ENCODE results near the gene WWC2.

WWC2 gene

GRCh38 chr4:183180096-183180495 lies 81.0 kb downstream of the WWC2 start:
- Histone ChIP-seq H3K36me3 (ENCODE audit: control insufficient read depth, insufficient read depth, low read length) (no peaks in the 10 kb centered on the region), H3K9me3 (ENCODE audit: control insufficient read depth, insufficient read depth, low read length) (no peaks in the 10 kb centered on the region), H3K4me1 (ENCODE audit: control insufficient read depth, insufficient read depth, low read length) (peaks cover 36% of the 10 kb centered on the region), H3K27me3 (ENCODE audit: control insufficient read depth, insufficient read depth, low read length) (no peaks in the 10 kb centered on the region), H3K4me3 (ENCODE audit: low read depth, low read length) (no peak overlapping the region), H3K9ac (ENCODE audit: low read depth, low read length) (no peak overlapping the region)

DNA sequence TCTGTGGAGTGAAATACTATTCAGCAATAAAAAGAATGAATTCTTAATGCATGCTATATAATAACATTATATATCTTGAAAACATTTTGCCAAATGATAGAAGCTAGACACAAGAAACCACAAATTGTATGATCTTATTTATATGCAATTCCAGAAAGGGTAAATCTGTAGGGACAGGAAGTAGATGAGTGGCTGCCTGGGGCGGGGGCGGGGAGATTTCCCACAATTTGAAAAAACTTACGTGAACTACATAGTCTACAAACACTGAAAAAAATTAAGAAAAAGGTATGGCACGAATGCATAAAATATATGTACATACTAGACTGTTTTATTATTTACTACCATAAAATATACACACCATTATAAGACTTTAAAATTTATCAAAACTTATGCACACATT lies 81.6 kb downstream of the WWC2 start:
- Histone ChIP-seq H3K36me3 (ENCODE audit: control insufficient read depth, insufficient read depth, low read length) (no peaks in the 10 kb centered on the region), H3K4me3 (ENCODE audit: low read depth, low read length) (no peak overlapping the region), H3K4me1 (ENCODE audit: control insufficient read depth, insufficient read depth, low read length) (peaks cover 41% of the 10 kb centered on the region), H3K27me3 (ENCODE audit: control insufficient read depth, insufficient read depth, low read length) (no peaks in the 10 kb centered on the region), H3K9ac (ENCODE audit: low read depth, low read length) (no peak overlapping the region), H3K9me3 (ENCODE audit: control insufficient read depth, insufficient read depth, low read length) (no peaks in the 10 kb centered on the region)

DNA sequence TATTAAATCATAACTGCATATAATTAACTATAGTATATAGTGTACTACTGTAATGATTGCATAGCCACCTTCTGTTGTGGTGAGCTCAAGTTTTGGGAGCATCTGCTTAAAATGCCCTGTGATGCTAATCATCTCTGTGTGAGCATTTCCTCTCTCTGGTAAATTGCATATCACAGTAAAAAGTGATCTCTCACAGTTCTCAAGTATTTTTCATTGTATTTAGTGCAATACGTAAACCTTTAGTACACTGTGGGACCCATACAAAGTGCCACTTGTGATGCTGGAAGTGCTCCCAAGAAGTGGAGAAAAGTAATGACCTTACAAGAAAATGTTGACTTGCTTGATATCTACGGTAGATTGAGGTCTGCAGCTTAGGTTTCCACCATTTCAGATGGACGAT lies 82.0 kb downstream of the WWC2 start:
- Histone ChIP-seq H3K4me1 (ENCODE audit: control insufficient read depth, insufficient read depth, low read length) (peaks cover 40% of the 10 kb centered on the region), H3K27me3 (ENCODE audit: control insufficient read depth, insufficient read depth, low read length) (no peaks in the 10 kb centered on the region), H3K36me3 (ENCODE audit: control insufficient read depth, insufficient read depth, low read length) (no peaks in the 10 kb centered on the region), H3K4me3 (ENCODE audit: low read depth, low read length) (no peak overlapping the region), H3K9ac (ENCODE audit: low read depth, low read length) (no peak overlapping the region), H3K9me3 (ENCODE audit: control insufficient read depth, insufficient read depth, low read length) (no peaks in the 10 kb centered on the region)

DNA sequence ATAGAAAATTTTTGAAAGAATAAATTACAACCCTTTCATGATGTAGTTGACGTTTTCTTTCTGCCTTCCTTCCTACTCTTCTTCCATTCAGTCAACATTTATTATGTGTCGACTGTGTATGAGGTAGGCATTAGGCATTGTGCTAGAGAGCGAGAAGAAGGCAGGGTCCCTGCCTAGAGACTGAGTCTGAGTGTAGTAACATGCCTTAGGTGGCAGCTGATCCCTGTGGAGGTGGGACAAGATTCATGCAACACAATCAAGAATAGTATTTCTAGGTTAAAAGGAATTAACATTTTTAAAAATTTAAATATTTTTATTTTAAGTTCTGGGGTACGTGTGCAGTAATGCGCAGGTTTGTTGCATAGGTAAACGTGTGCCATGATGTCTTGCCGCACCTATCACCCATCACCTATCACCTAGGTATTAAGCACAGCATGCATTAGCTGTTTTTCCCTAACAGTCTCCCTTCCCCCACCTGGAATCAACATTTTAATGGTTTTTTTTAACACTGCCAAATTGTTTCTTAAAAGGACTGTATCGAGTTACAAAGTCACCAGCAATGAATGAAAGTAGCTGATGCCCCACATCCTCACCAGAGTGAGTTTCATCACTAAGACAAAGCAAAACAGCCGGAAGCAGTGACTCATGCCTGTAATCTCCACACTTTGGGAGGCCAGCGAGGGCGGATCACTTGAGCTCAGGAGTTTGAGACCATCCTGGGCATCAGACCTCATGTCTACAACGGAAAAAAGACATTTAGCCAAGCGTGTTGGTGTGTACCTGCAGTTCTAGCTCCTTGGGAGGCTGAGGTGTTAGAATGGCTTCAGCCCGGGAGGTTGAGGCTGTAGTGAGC lies 84.0 kb downstream of the WWC2 start:
- no peaks in the 10 kb centered on the region for H3K9me3 ChIP-seq (ENCODE audit: control insufficient read depth, insufficient read depth, low read length)
- no peak overlapping the region for H3K9ac ChIP-seq (ENCODE audit: low read depth, low read length)
- H3K4me1 ChIP-seq (ENCODE audit: control insufficient read depth, insufficient read depth, low read length) = peaks cover 37% of the 10 kb centered on the region
- H3K36me3 ChIP-seq (ENCODE audit: control insufficient read depth, insufficient read depth, low read length) = no peaks in the 10 kb centered on the region
- no peak overlapping the region for H3K4me3 ChIP-seq (ENCODE audit: low read depth, low read length)
- H3K27me3 ChIP-seq (ENCODE audit: control insufficient read depth, insufficient read depth, low read length) = no peaks in the 10 kb centered on the region

DNA sequence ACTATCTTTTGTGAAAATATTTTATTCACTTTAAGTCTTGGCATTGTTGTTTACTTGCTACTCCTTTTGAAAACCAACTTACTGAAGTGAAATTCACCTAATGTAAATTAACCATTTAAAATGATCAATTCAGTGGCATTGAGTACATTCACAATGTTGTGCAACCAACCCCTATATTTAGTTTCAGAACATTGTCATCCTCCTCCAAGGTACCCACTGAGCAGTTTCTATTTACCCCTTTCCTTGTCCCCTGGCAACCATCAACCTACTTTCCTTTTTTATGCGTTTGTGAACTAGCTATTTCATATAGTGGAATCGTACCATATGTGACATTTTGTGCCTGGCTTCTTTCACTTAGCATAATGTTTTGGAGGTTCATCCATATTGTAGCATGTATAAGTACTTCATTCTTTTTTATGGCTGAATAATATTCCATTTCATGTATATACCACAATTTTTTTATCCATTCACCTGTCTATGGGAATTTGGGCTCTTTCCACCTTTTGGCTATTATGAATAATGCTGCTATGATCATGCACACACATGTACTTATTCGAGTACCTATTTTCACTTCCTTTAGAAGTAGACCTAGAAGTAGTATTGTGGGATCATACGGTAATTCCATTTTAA lies 85.0 kb downstream of the WWC2 start:
- Histone ChIP-seq H3K27me3 (ENCODE audit: control insufficient read depth, insufficient read depth, low read length) (no peaks in the 10 kb centered on the region), H3K36me3 (ENCODE audit: control insufficient read depth, insufficient read depth, low read length) (no peaks in the 10 kb centered on the region), H3K9me3 (ENCODE audit: control insufficient read depth, insufficient read depth, low read length) (no peaks in the 10 kb centered on the region), H3K9ac (ENCODE audit: low read depth, low read length) (no peak overlapping the region), H3K4me3 (ENCODE audit: low read depth, low read length) (no peak overlapping the region), H3K4me1 (ENCODE audit: control insufficient read depth, insufficient read depth, low read length) (peaks cover 37% of the 10 kb centered on the region)

GRCh38 chr4:183185018-183185417 lies 86.0 kb downstream of the WWC2 start:
- H3K36me3 ChIP-seq (ENCODE audit: control insufficient read depth, insufficient read depth, low read length) = no peaks in the 10 kb centered on the region
- H3K9me3 ChIP-seq (ENCODE audit: control insufficient read depth, insufficient read depth, low read length) = no peaks in the 10 kb centered on the region
- H3K27me3 ChIP-seq (ENCODE audit: control insufficient read depth, insufficient read depth, low read length) = no peaks in the 10 kb centered on the region
- peaks cover 42% of the 10 kb centered on the region for H3K4me1 ChIP-seq (ENCODE audit: control insufficient read depth, insufficient read depth, low read length)
- no peak overlapping the region for H3K4me3 ChIP-seq (ENCODE audit: low read depth, low read length)
- no peak overlapping the region for H3K9ac ChIP-seq (ENCODE audit: low read depth, low read length)

DNA sequence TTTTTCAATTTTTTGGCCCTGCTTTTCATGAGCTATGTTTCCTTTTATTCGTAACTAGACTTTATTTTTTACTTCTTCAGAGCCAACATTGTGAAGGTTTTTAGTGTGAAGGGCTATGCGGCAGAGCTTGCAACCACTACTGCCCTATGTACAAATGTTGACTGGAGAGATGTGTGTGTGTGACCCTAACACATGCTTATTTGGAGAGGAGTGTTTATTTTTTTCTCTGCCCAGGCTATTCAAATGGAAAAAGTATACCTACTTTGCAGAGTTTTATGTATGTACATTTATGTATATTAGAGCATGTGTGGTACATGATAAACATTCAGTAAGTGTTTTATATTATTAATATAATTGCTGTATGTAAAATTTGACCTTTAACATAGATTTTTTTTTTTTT lies 86.5 kb downstream of the WWC2 start:
- H3K9me3 ChIP-seq (ENCODE audit: control insufficient read depth, insufficient read depth, low read length) = no peaks in the 10 kb centered on the region
- no peaks in the 10 kb centered on the region for H3K27me3 ChIP-seq (ENCODE audit: control insufficient read depth, insufficient read depth, low read length)
- no peaks in the 10 kb centered on the region for H3K36me3 ChIP-seq (ENCODE audit: control insufficient read depth, insufficient read depth, low read length)
- peaks cover 38% of the 10 kb centered on the region for H3K4me1 ChIP-seq (ENCODE audit: control insufficient read depth, insufficient read depth, low read length)
- H3K9ac ChIP-seq (ENCODE audit: low read depth, low read length) = no peak overlapping the region
- no peak overlapping the region for H3K4me3 ChIP-seq (ENCODE audit: low read depth, low read length)

DNA sequence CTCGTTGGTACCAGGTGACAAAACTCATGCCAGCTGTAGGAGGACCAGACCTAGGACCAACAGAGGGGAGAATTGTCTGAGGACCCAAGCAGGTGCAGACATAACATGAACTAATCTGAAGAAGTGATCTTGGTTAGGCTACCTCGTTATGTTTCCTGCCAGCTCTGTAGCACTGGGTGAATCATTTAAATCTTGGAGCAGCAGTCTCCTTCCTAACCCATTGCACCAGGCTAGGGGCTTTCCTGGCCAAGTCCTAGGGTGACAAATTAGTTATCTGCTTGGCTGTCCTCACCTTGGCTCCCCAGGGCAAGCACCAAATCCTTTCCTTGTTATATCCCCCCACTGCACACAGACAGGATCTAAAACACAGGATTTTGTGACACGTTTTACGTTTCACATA lies 87.8 kb downstream of the WWC2 start:
- no peaks in the 10 kb centered on the region for H3K36me3 ChIP-seq (ENCODE audit: control insufficient read depth, insufficient read depth, low read length)
- H3K9ac ChIP-seq (ENCODE audit: low read depth, low read length) = no peak overlapping the region
- H3K4me3 ChIP-seq (ENCODE audit: low read depth, low read length) = no peak overlapping the region
- no peaks in the 10 kb centered on the region for H3K27me3 ChIP-seq (ENCODE audit: control insufficient read depth, insufficient read depth, low read length)
- no peaks in the 10 kb centered on the region for H3K9me3 ChIP-seq (ENCODE audit: control insufficient read depth, insufficient read depth, low read length)
- H3K4me1 ChIP-seq (ENCODE audit: control insufficient read depth, insufficient read depth, low read length) = peaks cover 26% of the 10 kb centered on the region

DNA sequence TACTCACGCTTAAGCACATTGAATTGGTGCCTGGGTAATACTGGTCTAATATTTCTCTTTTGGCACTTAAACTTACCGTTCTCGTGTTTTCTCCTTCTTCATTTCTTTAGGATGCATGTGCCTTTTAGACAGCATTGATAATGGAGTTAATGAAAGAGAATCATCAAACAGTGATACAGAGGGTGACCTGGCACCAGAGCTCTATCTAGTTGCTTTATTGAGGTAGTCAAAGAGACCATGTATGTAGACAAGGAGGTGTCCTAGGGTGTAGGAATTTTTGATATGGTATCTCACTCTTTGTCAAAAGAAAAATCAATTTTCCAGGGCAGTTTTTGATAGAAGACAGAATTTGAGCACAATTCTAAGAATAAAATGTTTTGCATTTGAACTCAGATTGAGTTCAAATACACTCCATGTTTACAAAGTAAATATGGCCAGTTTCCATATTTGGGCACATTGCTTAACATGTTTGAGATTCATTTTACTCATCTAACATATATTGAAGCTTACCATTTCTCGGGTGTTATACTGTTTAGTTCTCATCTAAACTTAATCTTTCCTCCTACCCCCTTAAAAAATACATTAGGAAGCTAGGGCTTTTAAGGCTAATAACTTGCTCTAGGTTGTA lies 92.0 kb downstream of the WWC2 start:
- no peak overlapping the region for H3K9ac ChIP-seq (ENCODE audit: low read depth, low read length)
- H3K27me3 ChIP-seq (ENCODE audit: control insufficient read depth, insufficient read depth, low read length) = no peaks in the 10 kb centered on the region
- peaks cover 8% of the 10 kb centered on the region for H3K4me1 ChIP-seq (ENCODE audit: control insufficient read depth, insufficient read depth, low read length)
- no peak overlapping the region for H3K4me3 ChIP-seq (ENCODE audit: low read depth, low read length)
- H3K36me3 ChIP-seq (ENCODE audit: control insufficient read depth, insufficient read depth, low read length) = no peaks in the 10 kb centered on the region
- no peaks in the 10 kb centered on the region for H3K9me3 ChIP-seq (ENCODE audit: control insufficient read depth, insufficient read depth, low read length)

DNA sequence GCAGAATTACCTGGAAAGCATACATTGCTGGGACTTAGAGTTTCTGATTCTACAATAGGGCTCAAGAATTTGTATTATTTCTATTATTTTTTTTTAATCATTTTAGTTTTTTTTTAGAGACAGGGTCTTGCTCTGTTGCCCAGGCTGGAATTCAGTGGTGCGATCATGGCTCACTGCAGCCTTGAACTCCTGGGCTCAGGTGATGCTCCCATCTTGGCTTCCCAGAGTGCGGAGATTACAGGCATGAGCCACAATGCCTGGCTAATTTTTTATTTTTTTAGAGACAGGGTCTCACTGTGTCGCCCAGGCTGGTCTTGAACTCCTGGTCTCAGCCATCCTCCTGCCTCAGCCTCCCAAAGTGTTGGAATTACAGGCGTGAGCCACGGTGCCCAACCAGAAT lies 92.6 kb downstream of the WWC2 start:
- no peaks in the 10 kb centered on the region for H3K27me3 ChIP-seq (ENCODE audit: control insufficient read depth, insufficient read depth, low read length)
- no peaks in the 10 kb centered on the region for H3K36me3 ChIP-seq (ENCODE audit: control insufficient read depth, insufficient read depth, low read length)
- no peaks in the 10 kb centered on the region for H3K9me3 ChIP-seq (ENCODE audit: control insufficient read depth, insufficient read depth, low read length)
- H3K9ac ChIP-seq (ENCODE audit: low read depth, low read length) = no peak overlapping the region
- no peak overlapping the region for H3K4me3 ChIP-seq (ENCODE audit: low read depth, low read length)
- H3K4me1 ChIP-seq (ENCODE audit: control insufficient read depth, insufficient read depth, low read length) = peaks cover 8% of the 10 kb centered on the region

GRCh38 chr4:183192571-183192970 lies 93.5 kb downstream of the WWC2 start:
- Histone ChIP-seq H3K27me3 (ENCODE audit: control insufficient read depth, insufficient read depth, low read length) (no peaks in the 10 kb centered on the region), H3K4me1 (ENCODE audit: control insufficient read depth, insufficient read depth, low read length) (peaks cover 8% of the 10 kb centered on the region), H3K9me3 (ENCODE audit: control insufficient read depth, insufficient read depth, low read length) (no peaks in the 10 kb centered on the region), H3K4me3 (ENCODE audit: low read depth, low read length) (no peak overlapping the region), H3K36me3 (ENCODE audit: control insufficient read depth, insufficient read depth, low read length) (no peaks in the 10 kb centered on the region), H3K9ac (ENCODE audit: low read depth, low read length) (no peak overlapping the region)

Measured in iPS-15b (cell line).